ENCODE results near the gene CYP20A1.

- TF ChIP-seq, protein P1, sequence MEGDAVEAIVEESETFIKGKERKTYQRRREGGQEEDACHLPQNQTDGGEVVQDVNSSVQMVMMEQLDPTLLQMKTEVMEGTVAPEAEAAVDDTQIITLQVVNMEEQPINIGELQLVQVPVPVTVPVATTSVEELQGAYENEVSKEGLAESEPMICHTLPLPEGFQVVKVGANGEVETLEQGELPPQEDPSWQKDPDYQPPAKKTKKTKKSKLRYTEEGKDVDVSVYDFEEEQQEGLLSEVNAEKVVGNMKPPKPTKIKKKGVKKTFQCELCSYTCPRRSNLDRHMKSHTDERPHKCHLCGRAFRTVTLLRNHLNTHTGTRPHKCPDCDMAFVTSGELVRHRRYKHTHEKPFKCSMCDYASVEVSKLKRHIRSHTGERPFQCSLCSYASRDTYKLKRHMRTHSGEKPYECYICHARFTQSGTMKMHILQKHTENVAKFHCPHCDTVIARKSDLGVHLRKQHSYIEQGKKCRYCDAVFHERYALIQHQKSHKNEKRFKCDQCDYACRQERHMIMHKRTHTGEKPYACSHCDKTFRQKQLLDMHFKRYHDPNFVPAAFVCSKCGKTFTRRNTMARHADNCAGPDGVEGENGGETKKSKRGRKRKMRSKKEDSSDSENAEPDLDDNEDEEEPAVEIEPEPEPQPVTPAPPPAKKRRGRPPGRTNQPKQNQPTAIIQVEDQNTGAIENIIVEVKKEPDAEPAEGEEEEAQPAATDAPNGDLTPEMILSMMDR (IDR thresholded peaks at IDR 0.05), result no peak
- TF ChIP-seq, protein P2, sequence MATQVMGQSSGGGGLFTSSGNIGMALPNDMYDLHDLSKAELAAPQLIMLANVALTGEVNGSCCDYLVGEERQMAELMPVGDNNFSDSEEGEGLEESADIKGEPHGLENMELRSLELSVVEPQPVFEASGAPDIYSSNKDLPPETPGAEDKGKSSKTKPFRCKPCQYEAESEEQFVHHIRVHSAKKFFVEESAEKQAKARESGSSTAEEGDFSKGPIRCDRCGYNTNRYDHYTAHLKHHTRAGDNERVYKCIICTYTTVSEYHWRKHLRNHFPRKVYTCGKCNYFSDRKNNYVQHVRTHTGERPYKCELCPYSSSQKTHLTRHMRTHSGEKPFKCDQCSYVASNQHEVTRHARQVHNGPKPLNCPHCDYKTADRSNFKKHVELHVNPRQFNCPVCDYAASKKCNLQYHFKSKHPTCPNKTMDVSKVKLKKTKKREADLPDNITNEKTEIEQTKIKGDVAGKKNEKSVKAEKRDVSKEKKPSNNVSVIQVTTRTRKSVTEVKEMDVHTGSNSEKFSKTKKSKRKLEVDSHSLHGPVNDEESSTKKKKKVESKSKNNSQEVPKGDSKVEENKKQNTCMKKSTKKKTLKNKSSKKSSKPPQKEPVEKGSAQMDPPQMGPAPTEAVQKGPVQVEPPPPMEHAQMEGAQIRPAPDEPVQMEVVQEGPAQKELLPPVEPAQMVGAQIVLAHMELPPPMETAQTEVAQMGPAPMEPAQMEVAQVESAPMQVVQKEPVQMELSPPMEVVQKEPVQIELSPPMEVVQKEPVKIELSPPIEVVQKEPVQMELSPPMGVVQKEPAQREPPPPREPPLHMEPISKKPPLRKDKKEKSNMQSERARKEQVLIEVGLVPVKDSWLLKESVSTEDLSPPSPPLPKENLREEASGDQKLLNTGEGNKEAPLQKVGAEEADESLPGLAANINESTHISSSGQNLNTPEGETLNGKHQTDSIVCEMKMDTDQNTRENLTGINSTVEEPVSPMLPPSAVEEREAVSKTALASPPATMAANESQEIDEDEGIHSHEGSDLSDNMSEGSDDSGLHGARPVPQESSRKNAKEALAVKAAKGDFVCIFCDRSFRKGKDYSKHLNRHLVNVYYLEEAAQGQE (IDR thresholded peaks at IDR 0.05; ENCODE audit: insufficient read depth in 1 of 2, low read depth in 2 of 2, low read length in 1 of 2), result no peak
- TF ChIP-seq TCF7L2 (IDR thresholded peaks at IDR 0.05; ENCODE audit: low read depth, low read length), result no peak
- no peak for TF ChIP-seq SIN3A (IDR thresholded peaks at IDR 0.05; ENCODE audit: borderline replicate concordance, insufficient read depth, low read depth, low read length)
- TF ChIP-seq POLR2AphosphoS5 (IDR thresholded peaks at IDR 0.05; ENCODE audit: low read depth, low read length), result no peak
Observed at GRCh38 chr2:203201426-203201825, 37.4 kb upstream of the CYP20A1 start.
